ENCODE results near the gene YOD1.
A peak's percentile ranks its signal among the peaks of the same experiment; 100 is the strongest.

The YOD1 gene

DNA sequence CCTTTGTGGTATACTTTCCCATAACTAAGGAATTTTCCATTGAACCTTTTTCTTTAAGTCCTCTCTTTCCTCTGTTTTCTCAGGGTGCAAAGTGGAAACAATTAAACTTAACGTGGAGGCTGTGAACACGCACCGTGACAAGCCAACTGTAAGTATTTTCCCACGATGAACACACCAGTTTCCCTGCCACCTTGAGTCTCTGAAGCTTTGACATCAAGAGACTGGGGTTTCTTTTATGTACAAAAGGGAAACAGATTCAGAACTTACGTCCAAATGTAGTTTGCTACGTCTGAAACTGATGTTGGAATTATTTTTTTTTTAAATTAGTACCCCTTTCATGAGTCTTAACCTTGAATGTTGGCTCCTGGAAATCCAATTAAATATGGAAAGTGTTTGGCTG, 20.4 kb upstream of the YOD1 start:
- DNase-seq = no peak

DNA sequence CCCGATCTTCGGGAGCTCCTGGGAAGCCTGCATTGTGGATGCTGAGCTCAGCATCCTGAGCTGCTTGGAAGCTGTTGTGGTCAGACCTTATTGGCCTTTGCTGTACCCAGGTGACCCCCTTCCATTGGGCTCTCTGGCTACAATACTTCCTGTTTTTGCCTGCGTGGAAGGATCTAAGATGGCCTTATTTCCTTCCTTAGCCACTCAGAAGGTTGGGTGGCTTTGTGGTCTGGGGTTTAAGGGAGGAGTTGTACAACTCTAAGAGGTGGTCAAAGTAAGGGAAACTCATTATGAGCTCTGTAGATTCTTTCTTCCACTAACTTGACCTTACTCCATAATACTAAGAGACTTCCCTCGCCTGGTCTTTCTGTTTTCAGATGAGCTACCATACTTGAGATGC, 19.8 kb upstream of the YOD1 start:
- DNase-seq = no peak

DNA sequence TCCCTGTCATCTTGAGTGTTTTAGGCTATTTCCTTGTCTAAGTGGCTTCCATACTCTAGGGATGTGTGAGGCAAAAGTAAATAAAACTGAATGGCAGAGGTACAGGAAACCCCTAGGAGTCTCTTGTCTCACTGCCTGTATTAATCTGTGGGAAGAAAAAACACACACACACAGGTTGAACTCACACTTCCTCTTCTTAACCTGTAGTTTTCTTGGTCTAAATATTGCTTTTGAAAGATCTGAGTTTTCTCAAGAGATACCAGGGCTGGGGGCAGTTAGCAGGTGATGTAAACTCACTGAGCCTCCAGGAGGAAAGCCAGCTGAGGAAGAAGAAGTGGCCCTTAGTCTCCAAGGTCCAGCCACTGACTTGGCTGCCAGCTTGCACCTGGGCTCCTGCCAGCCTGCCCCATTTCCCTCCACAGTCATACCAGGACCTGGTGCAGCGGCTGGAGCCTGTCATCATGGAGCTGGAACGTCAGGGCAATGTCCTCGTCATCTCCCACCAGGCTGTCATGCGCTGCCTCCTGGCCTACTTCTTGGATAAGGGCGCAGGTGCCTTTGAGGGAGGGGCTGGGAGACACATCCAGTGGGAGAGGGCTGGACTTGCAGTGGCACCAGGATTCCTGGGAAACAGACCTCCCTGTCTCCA, 19.0 kb upstream of the YOD1 start:
- no peak for DNase-seq

- no peak for DNase-seq
Observed at GRCh38 chr1:207069061-207069460, 18.1 kb upstream of the YOD1 start.

DNA sequence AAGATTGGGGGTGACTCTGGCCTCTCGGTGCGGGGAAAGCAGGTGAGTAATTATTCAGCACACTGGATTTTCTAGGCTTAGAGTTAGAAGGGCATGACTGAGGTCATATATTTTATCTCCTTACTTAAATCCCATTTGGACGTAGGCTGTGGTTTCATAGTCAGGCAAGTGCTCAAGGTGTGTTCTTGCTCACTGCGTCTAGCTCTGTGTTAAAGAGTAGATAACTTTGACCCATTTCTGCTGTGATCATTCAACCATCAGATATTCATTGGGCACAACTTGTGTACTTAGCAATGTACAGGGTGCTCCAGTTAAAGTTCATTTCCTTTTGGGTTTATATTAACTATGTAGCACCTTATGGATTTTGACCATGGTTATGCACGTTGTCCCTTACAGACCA, 16.7 kb upstream of the YOD1 start:
- DNase-seq = no peak

DNA sequence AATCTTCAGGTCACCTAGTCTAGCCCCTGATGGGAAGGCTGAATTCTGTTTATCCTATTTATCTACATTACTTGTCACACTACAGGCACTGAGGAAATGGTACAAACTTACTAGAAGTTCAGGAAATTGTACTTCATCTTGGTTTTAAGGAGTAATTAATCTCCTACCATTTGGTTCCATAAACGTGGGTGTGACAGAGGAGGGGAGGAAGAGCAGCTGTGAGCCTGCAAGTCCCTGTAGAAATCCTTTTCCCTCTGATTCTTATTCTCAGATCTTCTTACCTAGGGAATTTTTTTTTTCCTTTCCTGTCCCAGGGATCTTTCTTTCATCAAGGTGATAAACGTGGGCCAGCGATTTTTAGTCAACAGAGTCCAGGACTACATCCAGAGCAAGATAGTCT, 16.2 kb upstream of the YOD1 start:
- no peak for DNase-seq

- DNase-seq = no peak
Observed at GRCh38 chr1:207064561-207064960, 13.6 kb upstream of the YOD1 start.

- no peak for DNase-seq
Observed at GRCh38 chr1:207063014-207063413, 12.0 kb upstream of the YOD1 start.

DNA sequence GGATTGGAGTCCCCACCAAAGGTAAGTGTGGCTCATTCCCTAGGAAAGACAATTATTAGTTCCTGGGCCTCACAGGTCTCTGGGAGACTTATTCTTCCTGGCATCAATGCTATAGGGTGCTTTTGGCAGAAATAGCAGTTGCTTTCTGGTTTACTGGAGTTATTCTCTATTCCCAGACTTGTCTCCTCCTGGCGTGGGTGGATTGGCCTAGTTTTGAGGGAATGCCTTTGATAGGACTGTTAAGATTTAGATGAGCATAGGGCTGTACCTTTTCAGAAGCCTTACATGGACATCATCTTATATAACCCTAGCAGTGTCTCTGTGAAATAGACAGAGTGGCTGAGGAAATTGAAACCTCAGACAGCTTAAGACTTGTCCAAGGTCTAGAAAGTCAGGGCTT, 11.1 kb upstream of the YOD1 start:
- no peak for DNase-seq

GRCh38 chr1:207060596-207060995, 9.6 kb upstream of the YOD1 start:
- no peak for DNase-seq

GRCh38 chr1:207059881-207060280, 8.9 kb upstream of the YOD1 start:
- no peak for DNase-seq

- DNase-seq = no peak
Observed at GRCh38 chr1:207058878-207059867, 8.2 kb upstream of the YOD1 start.

GRCh38 chr1:207058252-207058651, 7.2 kb upstream of the YOD1 start:
- DNase-seq = no peak

- no peak for DNase-seq
Observed at GRCh38 chr1:207056673-207057072, 5.7 kb upstream of the YOD1 start.

GRCh38 chr1:207055386-207056001, 4.5 kb upstream of the YOD1 start:
- no peak for DNase-seq

DNA sequence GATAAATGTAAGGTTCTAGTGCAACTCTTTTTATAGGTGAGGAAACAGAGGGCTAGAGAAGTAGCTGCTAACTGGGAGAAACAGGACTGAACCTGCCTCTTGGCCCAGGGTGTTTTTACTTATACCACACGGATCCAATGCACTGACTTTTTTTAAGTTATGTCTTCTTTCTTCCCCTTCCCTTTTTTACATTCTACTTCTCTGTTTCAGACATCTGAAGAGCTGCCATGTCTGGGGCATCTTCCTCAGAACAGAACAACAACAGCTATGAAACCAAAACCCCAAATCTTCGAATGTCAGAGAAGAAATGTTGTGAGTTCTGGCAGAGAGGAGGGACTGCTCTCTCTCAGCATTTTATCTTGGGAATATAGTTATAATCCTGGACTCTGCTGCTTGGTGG, 3.5 kb upstream of the YOD1 start:
- DNase-seq = no peak

GRCh38 chr1:207052911-207053769, 2.1 kb upstream of the YOD1 start, which contains the start of gene PFKFB2:
Gene PFKFB2 (plus strand): TSS chr1:207053275. CDS start chr1:207054718, 1,443 bp downstream.
- peak; percentile 94 to 95 for DNase-seq

- DNase-seq = peak; percentile 91 to 93
Observed at GRCh38 chr1:207050480-207051190, 373 bp downstream of the YOD1 start.

- DNase-seq = peak; percentile 51 to 72
Observed at GRCh38 chr1:207049974-207050391, 1.0 kb downstream of the YOD1 start.

GRCh38 chr1:207049514-207049913, 1.5 kb downstream of the YOD1 start:
- no peak for DNase-seq

DNA sequence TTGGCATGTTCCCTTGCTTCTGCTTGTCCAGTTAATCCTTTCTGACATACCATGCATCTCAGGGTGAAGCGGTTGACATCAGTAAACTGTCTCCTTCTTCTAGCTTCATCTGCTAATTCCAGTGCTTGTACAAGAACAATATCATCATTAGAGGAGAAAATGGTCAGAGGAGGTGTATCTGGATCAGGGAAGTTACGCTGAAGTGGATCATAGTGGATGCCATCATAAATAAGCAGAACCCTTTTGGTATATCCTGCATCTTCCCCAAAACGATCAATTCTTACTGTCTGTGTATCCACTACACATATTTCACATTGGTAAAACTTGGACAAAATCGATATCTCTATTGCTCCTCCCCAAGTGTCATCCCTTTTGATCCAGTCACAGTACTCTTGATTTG, 2.0 kb downstream of the YOD1 start:
- no peak for DNase-seq

- DNase-seq = no peak
Observed at GRCh38 chr1:207048041-207048440, 3.0 kb downstream of the YOD1 start.
